HG02970 (cell line): Measurements from ENCODE around the gene RFXANK.
"Not testable (repeated sequence)": the region's sequence is repeated elsewhere in the genome, so short reads cannot be mapped to it uniquely, and the experiment has no call there.

Experiments
- ATAC-seq: cut with Tn5 transposase; IDR thresholded peaks from one replicate; pipeline ENCODE4 v1.9.1; 2021; ENCODE audit warnings: mild to moderate bottlenecking, moderate library complexity, moderate number of reproducible peaks; ENCODE audit not compliant: unreplicated experiment, low FRiP score

The RFXANK gene

DNA sequence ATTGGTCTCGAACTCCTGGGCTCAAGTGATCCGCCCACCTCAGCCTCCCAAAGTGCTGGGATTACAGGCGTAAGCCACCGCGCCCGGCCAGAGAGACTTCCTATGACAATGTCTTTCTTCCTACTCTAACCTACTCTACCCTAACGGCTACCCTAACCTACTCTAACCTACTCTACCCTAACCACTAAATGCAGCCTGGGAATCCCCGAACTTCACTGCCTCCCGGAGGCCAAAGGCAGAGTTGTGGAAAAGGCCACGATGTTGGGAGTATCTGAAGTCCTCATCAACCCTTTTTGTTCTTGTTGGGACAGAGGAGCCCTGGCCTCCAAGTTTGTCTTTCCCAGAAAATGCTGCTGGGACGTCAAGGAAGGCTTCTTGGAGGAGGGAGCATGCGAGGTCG, 12.1 kb downstream of the RFXANK start:
- no peak for ATAC-seq

DNA sequence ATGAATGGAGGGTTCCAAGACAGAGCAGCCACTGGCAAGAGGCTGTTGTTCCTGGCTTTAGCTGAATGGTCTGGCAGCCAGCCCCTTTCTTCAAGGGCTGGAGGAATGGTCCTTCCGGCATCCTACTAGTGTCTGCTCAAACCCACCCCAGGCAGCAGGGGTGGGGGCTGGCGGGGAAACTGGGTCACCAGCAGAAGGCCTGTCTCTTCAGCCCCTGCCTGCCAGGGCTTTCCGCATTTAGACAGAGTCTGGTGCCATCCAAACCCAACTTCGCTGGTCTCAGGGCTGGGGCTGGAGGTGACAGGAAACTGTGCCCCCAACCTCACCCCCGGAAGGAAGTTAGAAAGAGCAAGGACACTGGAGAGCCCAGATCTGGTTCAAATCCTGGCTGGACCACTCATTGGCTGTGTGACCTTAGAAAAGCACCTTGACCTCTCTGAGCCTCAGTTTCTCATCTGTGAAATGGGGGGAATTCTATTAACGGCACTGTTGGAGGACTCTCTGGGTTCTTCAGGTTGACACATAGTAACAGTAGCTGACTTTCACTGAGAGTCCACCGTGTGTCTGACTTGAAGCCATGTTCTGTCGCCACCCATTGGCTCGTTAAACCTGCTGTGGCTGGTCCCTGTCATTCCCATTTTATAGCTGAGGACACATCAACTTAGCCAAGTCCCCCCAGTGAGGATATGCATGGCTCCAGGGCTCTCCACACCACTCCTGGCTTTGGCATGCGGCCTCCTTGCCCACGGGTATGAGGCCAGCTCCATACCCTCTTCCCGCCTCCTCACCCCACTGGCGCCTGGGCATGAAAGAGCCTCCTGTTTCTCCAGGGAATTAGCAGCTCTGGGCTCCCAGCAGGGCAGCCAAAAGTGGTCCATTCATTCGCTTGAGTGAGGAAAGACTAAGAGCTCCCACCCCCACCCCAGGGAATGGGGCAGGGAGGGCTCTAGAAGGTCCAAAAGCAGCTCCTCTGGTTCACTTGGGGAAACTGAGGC, 13.7 kb downstream of the RFXANK start:
- ATAC-seq = no peak

DNA sequence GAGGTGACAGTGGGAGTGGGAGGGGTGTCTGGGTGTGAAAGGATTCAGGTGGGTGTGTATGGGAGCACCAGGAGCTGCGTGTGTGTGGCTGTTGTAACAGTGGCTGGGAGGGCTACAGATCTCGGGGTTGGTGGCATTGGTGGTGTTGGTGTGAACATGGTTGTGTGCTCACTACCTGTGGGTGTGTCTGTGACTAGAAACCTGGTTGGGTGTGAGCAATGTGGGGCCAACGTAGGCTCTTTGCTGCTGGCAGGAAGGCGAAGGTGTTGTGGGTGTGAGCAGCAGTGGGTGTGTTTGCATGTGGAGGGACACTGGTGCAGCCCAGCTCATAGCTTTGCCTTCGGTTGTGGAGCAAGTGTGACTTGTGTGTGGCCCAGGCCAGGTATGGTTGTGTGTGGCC, 14.9 kb downstream of the RFXANK start:
- ATAC-seq = no peak

DNA sequence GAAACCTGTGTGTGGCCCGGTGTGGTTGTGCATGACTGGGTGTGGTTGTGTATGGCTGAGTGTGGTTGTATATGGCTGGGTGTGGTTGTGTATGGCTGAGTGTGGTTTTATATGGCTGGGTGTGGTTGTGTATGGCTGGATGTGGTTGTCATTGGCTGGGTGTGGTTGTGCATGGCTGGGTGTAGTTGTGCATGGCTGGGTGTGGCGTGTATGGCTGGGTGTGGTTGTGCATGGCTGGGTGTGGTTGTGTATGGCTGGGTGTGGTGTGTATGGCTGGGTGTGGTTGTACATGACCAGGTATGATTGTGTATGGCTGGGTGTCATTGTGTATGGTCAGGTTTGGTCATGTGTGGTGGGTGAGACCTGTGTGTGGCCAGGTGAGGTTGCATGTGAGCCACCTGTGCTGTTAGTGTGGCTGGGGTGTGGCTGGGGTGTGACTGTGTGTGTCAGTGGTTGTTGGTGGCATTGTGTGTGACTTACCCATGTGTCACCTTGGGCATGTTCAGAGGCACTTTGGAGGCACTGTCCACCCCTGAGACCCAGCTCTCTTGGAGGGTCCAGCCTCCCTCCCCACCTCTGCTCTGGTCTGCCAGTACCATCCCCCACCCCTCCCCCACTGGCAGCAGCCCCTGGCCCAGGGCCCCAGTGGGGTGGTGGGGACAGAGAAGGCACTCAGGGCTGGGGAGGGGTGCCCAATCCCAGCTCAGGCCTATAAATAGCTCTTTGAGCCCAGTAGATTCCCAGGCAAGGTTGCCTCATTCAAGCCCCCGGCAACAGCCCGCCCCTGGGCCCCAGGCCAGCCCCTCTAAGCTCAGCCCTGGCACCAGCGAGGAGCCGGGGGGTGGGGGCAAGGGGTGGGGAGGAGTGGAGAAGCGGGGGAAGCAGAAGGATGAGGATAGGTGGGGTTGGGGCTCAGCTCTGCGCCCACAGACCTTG, 15.8 kb downstream of the RFXANK start:
- ATAC-seq = no peak

DNA sequence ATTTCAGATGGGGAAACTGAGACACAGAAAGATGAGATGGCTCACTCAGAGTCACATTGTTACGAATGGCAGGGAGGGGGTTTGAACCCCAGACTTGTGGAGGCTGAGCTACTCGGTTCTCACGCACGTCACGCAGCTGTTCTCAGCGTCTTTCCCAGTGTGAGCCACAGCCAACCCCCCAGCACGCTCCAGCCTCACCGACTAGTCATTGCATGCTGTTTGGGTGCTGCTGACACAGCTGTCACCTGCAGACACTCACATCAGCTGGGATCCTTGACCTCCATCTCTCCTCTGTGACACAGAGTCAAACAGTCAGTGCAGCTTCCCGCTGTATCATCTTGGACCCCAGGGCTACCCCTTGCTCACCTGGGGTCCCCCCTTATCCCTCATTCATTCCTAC, 17.3 kb downstream of the RFXANK start:
- ATAC-seq = no peak

DNA sequence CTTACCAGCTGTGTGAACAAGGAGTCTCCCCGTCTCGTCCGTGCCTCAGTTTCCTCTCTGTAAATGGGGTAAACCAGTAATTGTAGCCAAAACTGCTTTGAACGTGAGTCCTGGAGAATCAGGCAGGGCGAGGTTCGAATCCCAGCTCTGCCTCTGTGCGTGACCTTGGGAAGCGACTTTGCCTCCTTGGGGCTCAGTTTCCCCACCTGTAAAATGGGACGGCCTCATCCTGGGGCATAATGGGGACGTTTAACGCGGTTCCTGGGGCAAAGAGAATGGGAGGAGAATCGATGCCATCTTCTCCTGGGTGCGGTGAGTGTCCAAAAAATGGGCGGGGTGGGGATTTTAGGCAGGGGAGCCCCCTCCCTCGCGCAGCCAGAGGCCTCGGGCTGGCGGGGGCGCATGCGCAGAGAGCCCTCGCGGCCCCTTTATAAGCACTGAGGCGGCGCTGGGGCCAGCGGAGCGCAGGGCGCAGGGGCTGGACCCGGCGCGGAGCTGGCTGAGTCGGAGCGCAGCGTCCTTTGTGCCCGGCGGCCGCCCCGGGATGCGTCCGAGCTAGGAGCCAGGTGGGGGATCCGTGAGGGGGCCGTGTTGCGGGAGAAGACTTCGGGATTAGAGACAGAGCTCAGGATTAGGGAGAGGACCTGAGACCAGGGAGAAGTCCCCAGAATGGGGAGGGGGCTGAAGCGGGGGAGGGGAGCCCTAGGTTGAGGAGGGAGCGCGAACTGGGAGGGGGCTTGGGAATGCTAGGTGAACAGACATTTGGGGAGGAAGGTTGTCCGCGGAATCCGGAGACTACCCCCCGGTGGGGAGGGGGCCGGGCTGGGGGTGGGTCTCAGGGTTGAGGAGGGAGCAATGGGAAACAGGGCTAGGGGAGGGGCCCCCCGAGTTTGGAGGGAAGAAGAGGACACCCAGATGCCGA, 19.7 kb downstream of the RFXANK start, which contains the start of gene NCAN:
Gene NCAN, plus strand, starts transcription at position 460 of the 922 bp plus-strand sequence. CDS start 4,996 bp downstream, outside the sequence.
- ATAC-seq = no peak

DNA sequence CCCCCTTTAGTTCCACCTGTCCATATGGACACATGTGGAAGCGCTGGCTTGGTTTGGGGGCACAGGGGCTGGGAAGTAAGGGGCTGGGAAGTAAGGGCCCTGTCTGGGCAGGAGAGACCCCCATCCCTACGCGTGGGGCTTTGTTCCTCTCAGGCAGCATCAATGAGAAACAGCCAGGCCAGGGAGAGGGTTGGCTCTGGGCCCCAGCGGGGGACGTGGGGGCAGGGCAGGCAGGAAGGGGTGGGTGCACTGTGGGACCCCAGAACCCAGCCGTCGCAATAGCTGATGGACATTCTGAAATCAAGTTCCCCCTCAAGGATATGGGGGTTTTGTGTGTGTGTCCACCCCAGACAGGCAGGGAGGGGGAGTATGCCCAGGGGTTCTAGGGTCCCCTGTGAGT, 20.9 kb downstream of the RFXANK start:
- ATAC-seq = no peak

DNA sequence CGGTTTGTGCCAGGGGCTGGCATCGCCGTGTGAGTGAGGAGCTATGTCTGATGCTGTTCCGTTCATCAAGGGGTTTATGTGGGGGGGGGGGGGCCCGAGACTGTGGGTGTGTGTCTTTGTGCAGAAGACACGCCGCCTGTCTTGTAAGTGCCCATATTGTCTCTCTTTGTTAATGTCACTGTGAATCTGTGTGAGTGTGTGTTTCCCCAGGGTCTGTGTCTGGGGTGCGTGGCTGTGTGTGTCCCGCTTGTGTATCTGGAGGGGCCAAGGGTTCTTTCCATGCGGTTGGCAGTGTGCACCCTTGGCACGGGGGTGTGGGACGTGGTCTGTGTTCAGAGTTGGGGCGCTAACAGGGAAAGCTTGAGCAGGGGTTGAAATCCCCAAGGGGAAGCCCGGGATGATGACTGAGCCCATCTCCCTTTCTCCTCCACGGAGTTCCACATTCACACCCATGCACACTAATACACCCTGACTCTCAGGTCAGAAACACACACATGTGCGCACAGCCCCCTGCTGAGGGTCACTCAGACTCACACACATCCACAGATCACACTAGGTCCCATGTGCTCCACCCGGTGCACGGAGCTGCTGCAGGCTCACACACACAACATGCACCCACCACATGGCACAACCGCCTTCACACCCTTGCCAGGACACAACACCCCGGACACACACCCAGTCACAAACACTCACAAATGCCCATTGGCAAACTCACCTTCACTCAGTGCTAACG, 21.5 kb downstream of the RFXANK start:
- ATAC-seq = no peak

DNA sequence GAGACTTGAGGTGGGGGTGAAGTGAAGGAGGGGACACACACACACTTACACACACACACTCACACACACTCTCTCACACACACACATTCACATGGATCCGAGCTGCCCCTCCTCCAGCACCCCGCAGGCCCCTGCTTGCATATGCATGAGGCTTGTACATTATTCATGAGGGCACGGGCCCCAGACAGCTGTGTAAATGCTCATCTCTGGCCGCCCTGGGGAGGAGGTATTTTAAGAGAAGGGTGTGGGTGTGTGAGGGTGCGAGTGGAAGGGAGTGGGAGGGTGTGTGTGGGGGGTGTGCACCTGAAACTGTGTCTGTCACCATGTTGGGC, 22.1 kb downstream of the RFXANK start:
- no peak for ATAC-seq

DNA sequence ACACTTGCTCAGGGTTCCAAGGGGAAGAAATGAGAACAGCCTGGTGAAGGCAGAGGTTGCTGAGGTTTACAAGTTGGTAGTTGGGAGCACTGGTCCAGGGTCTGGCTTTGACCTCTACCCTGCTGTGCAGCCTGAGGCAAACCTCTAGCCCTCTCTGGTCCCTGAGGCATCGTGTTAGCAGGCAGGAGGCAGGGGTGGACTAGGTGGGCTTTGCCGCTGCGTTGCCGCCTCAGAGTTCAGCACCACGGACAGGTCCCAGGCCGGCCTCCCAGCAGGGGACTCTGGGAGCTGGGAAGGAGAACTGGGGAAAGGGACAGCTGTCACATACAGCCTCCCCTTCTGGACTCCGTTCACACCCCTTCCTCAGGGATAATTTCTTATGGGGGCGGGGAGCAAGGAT, 22.8 kb downstream of the RFXANK start:
- ATAC-seq = no peak

DNA sequence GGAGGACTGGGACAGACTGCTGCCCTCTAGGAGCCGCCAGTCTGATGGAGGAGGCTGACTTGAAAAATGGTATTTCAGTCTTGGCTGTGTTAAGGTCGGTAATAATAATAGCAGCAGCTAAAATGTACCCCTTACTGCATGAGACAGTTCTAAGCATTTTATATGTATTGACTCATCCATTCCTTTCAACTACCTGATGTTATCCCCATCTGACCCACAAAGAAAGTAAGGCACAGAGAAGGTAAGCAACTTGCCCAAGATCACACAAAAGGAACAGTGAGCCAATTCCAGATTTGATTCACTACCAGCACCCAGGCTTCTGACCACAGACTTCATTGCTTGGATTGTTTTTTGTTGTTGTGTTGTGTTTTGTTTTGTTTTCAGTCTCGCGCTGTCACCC, 23.7 kb downstream of the RFXANK start:
- no peak for ATAC-seq

DNA sequence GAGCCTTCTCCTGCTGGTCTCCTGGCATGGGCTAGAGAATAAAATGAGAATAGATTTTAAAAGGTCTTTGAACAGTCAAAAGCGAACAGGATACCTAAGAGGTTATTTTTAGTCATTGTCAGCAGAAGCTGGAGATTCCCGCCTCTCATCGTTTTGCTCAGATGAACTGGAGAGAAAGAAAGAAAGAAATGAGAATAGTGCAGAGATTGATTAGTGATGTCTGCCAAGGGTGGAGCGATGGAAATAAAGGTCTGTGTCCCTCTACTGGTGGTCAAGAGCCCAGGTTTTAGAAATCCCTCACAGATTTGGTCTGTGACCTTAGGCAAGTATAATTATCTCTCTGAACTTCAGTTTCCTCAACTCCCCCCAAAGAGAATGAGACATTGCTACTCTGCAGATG, 25.0 kb downstream of the RFXANK start:
- ATAC-seq = no peak

DNA sequence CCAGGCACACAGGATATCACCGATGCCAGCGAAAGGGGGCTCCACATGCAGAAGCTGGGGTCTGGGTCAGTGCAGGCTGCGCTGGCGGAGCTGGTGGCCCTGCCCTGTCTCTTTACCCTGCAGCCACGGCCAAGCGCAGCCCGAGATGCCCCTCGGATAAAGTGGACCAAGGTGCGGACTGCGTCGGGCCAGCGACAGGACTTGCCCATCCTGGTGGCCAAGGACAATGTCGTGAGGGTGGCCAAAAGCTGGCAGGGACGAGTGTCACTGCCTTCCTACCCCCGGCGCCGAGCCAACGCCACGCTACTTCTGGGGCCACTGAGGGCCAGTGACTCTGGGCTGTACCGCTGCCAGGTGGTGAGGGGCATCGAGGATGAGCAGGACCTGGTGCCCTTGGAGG, 26.9 kb downstream of the RFXANK start:
- ATAC-seq = no peak

DNA sequence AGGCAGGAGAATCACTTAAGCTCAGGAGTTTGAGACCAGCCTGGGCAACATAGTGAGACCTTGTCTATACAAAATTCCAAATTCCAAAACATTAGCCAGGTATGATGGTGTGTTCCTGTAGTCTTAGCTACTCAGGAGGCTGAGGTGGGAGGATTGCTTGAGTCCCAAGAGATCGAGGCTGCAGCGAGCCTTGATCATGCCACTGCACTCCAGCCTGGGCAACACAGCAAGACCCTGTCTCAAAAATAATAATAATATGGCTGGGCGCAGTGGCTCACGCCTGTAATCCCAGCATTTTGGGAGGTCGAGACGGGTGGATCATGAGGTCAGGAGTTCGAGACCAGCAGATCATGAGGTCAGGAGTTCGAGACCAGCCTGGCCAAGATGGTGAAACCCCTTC, 28.9 kb downstream of the RFXANK start:
- not testable (repeated sequence) for ATAC-seq

DNA sequence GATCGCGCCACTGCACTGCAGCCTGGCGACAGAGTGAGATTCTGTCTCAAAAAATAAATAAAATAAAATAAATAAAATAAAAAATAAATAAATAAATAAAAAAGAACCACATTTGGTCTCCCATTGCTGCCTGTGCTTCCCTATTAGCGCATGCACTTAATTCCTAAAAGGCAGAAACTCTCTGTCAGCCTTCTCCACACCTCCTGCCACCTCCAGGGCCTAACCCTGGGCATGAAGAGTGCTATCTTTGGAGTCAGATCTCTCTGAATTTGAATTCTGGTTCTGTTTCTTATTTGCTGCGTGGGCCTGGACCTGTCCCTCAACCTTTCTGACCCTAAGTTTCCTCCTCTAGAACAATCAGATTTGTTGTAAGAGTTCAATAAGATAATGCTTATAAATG, 31.0 kb downstream of the RFXANK start:
- ATAC-seq = no peak

DNA sequence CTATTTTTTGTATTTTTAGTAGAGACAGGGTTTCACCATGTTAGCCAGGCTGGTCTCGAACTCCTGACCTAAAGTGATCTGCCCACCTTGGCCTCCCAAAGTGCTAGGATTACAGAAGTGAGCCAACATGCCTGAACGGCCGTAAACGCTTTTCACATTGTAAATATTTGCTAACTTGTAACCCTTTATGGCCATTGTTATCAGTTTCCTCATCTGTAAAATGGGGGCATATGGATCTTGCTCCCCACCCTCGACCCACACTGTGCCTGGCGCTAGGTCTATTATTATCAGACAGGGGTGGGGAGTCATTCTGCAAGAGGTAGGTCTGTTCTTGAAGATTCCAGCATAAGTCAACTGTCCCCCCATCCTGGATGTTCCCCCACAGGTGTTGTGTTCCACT, 31.6 kb downstream of the RFXANK start:
- no peak for ATAC-seq

DNA sequence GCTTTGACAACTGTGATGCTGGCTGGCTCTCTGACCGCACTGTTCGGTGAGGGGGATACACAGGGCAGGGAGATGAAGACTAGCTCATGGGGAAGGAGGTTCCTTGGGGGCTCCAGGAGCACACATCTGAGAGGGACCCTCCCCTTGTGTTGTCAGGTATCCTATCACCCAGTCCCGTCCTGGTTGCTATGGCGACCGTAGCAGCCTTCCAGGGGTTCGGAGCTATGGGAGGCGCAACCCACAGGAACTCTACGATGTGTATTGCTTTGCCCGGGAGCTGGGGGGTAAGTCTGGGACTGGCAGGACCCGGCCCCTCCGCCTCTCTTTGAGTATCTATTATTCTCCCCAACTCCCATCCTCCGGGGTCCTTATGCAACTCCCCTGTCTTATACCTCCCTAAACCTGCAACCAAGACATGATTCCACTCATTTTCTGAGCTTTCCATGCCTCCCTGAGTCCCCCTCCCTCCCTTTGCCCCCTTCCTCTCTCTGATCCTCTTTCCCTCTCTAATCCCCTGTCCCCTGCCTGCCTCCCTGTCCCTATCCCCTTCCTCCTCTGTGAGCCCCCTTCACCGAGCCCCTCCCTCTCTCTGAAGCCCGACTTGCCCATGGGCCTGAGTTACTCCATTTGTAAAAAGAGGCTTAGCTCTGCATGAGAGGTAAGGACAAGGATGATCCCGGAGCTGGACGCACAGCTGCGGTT, 32.2 kb downstream of the RFXANK start:
- ATAC-seq = no peak

DNA sequence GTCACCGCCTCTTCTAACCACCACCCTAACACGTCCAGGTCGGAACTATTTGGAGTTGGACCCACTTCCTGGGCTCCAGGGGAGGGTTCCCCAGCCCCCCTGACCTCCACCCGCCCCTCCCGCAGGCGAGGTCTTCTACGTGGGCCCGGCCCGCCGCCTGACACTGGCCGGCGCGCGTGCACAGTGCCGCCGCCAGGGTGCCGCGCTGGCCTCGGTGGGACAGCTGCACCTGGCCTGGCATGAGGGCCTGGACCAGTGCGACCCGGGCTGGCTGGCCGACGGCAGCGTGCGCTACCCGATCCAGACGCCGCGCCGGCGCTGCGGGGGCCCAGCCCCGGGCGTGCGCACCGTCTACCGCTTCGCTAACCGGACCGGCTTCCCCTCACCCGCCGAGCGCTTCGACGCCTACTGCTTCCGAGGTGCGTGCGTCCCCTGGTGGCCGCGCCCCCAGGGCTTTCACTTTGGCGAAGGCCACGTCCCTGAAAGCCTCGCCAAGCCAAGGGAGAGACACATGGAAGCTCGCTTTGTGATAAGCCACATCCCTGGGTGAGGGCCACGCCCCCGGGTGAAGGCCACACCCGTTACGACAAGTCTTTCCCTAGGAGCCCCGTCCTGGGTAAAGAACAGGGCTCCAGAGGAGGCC, 32.9 kb downstream of the RFXANK start:
- ATAC-seq = no peak
